ENCODE data around the gene ZNF488.

DNA sequence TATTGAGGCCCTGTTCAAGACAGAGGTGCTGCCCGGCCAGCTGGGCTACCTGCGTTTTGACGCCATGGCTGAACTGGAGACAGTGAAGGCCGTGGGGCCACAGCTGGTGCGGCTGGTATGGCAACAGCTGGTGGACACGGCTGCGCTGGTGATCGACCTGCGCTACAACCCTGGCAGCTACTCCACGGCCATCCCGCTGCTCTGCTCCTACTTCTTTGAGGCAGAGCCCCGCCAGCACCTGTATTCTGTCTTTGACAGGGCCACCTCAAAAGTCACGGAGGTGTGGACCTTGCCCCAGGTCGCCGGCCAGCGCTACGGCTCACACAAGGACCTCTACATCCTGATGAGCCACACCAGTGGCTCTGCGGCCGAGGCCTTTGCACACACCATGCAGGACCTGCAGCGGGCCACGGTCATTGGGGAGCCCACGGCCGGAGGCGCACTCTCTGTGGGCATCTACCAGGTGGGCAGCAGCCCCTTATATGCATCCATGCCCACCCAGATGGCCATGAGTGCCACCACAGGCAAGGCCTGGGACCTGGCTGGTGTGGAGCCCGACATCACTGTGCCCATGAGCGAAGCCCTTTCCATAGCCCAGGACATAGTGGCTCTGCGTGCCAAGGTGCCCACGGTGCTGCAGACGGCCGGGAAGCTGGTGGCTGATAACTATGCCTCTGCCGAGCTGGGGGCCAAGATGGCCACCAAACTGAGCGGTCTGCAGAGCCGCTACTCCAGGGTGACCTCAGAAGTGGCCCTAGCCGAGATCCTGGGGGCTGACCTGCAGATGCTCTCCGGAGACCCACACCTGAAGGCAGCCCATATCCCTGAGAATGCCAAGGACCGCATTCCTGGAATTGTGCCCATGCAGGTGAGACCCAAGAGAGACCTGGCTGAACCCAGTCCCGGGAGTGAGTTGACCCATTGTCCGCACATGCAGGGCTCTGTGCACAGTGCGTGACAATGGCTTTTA is 33.1 kb downstream of the ZNF488 start:
- TF ChIP-seq, protein P1, sequence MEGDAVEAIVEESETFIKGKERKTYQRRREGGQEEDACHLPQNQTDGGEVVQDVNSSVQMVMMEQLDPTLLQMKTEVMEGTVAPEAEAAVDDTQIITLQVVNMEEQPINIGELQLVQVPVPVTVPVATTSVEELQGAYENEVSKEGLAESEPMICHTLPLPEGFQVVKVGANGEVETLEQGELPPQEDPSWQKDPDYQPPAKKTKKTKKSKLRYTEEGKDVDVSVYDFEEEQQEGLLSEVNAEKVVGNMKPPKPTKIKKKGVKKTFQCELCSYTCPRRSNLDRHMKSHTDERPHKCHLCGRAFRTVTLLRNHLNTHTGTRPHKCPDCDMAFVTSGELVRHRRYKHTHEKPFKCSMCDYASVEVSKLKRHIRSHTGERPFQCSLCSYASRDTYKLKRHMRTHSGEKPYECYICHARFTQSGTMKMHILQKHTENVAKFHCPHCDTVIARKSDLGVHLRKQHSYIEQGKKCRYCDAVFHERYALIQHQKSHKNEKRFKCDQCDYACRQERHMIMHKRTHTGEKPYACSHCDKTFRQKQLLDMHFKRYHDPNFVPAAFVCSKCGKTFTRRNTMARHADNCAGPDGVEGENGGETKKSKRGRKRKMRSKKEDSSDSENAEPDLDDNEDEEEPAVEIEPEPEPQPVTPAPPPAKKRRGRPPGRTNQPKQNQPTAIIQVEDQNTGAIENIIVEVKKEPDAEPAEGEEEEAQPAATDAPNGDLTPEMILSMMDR (IDR thresholded peaks at IDR 0.05), result no peak
- no peak for TF ChIP-seq POLR2A (IDR thresholded peaks at IDR 0.05)
